GM21526 (cell line): ENCODE measurements around the gene SGCG.
"Not testable (repeated sequence)": the region's sequence is repeated elsewhere in the genome, so short reads cannot be mapped to it uniquely, and the experiment has no call there.

Experiments used
- ATAC-seq: cut with Tn5 transposase; IDR thresholded peaks from one replicate; pipeline ENCODE4 v1.9.1; 2021; ENCODE audit warnings: moderate library complexity; ENCODE audit not compliant: unreplicated experiment, low FRiP score

The SGCG gene

GRCh38 chr13:23203516-23203915, 22.7 kb downstream of the SGCG start:
- ATAC-seq = no peak

DNA sequence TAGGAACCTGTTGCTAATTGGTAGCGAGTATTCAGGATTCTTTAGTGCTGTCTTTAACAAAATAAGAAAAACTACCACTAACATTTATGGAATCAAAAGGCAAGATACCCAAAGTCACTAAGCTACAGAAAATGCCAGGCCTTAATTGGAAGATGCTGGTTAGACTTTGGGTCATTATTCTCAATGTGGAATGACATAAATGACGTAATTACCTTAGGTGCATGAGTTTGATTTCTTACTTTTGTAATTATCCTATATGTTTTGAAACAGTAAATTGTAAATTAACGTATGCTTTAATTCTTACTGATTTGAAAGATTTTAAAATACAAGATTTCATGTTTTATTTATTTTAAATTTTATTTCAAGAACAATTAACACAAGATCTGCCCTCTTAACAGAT, 25.0 kb downstream of the SGCG start:
- no peak for ATAC-seq

GRCh38 chr13:23212671-23213070, 31.9 kb downstream of the SGCG start:
- no peak for ATAC-seq

GRCh38 chr13:23231241-23231640, 50.5 kb downstream of the SGCG start:
- ATAC-seq = no peak

GRCh38 chr13:23235994-23236393, 55.2 kb downstream of the SGCG start:
- no peak for ATAC-seq

GRCh38 chr13:23243066-23243465, 62.3 kb downstream of the SGCG start:
- no peak for ATAC-seq

DNA sequence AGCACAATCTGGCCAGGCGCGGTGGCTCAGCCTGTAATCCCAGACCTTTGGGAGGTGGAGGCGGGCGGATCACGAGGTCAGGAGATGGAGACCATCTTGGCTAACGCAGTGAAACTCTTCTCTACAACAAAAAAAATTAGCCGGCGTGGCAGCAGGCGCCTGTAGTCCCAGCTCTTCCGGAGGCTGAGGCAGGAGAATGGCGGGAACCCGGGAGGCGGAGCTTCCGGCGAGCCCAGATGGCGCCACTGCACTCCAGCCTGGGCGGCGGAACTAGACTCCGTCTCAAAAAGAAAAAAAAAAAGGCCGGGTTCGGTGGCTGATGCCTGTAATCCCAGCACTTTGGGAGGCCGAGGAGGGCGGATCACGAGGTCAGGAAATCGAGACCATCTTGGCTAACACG, 67.6 kb downstream of the SGCG start:
- not testable (repeated sequence) for ATAC-seq

DNA sequence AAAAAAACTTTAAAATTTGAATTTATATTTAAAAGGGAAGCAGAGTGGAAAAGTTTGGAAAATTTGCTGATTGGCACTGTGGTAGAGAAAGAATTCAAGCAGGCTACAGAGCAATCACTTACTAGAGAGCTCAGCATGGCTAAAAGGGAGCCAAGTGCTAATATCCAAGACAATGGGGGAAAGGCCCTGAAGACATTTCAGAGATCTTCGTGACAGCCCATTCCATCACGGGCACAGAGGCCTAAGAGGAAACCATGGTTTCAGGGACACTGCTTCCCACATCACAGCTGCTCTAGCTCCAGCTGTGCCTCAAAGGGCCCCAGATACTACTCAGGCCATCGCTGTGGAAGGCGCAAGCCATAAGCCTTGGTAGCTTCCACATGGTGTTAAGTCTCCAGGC, 73.7 kb downstream of the SGCG start:
- no peak for ATAC-seq

DNA sequence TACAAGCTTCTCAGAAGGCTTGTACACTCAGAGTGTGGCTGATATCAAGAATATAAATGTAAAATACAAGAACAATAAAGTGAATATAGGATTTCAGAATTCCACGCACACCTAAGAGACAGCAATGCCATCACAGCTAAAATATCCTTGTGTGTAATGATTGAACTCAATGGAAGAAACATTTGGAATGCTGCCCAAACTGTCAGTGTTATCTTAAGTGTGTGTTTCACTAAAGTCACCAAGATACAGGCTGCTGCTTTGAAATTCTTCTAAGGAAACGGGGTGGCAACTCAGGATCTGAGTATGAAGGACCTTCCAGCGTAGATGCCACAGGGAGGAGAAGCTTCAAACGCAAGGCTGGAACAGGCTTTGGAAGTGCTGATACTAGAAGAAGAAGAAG, 86.8 kb downstream of the SGCG start:
- ATAC-seq = no peak

GRCh38 chr13:23268441-23268840, 87.7 kb downstream of the SGCG start:
- ATAC-seq = no peak

DNA sequence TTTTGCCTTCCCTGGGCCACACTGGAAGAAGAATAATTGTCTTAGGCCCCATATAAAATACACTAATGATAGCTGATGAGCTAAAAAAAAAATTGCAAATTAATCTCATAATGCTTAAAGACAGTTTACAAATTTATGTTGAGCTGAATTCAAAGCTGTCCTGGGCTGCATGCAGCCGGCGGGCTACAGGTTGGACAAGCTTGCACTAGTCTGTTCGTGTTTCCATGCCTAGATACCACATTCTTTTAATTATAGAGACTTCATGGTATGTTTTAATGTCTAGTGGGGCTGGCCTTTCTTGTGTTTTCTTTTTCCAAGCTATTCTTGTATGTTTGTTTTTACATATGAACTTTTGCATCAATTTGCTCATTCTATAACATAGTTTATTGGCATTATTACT, 90.6 kb downstream of the SGCG start:
- no peak for ATAC-seq

GRCh38 chr13:23273498-23273897, 92.7 kb downstream of the SGCG start:
- ATAC-seq = no peak

GRCh38 chr13:23279321-23279720, 98.5 kb downstream of the SGCG start:
- no peak for ATAC-seq

GRCh38 chr13:23288564-23288963, 107.8 kb downstream of the SGCG start:
- ATAC-seq = no peak

GRCh38 chr13:23288995-23289394, 108.2 kb downstream of the SGCG start:
- ATAC-seq = no peak

GRCh38 chr13:23289917-23290357, 109.2 kb downstream of the SGCG start:
- ATAC-seq = no peak

DNA sequence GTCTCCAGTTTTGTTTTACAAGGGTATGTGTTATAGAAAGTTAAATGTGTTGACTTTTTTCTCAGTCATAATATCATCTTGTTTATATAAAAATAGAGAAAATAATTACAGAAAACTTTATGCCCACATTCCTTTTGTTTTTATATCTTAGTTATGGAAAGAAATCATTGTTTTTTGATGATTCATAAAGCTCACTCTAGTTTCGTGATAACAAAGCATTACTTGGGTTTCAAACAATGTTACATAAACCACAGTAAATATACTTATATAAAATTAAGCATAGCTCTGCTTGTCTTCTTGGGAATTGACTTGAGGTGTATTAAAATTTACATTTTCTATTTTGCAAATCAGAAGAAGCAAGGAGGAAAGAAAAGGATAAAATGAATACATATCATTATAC, 111.8 kb downstream of the SGCG start:
- ATAC-seq = no peak

GRCh38 chr13:23314837-23315236, 134.1 kb downstream of the SGCG start:
- ATAC-seq = not testable (repeated sequence)

GRCh38 chr13:23319883-23320224, 139.1 kb downstream of the SGCG start:
- ATAC-seq = no peak

- peak; percentile 30 for ATAC-seq
These were observed 140.3 kb downstream of the SGCG start for GRCh38 chr13:23320926-23321534.

DNA sequence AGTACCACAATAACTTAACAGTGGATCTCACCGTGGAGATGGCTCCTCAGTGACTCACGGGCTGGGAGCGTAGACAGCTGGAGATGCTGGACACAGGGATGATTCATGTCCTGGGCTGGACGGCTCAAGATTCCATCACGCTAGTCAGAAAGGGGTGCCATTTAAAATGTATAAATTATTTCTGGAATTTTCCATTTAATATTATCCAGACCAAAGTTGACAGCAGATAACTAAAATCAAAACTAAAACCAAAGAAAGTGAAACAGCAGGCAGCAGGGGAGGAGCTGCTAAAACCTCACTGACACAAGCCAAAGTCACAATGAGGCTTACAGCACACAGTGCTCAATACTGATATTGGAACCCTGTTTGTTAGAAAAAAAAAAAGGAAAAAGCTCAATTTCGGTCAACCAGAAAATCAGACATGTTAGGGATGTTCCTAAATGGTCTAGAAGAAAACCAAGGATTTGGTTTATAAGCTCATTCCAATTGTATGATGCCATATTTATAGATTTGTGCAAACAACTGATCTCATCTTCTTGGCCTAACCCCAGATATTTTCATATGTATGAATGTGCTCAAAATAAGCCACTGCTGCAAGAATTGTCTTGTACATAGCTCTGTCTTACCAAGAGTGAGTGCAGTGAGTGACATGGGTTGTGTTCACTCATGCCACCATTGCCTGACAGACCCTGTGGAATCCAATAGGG, 140.9 kb downstream of the SGCG start:
- ATAC-seq = peak; percentile 81
